GM18498 (cell line): ENCODE data around the gene TMEM45B.

Experiments used
- ATAC-seq: cut with Tn5 transposase; IDR thresholded peaks from one replicate; pipeline ENCODE4 v1.9.1; 2021; ENCODE audit warnings: mild to moderate bottlenecking, moderate library complexity; ENCODE audit not compliant: unreplicated experiment

TMEM45B gene

DNA sequence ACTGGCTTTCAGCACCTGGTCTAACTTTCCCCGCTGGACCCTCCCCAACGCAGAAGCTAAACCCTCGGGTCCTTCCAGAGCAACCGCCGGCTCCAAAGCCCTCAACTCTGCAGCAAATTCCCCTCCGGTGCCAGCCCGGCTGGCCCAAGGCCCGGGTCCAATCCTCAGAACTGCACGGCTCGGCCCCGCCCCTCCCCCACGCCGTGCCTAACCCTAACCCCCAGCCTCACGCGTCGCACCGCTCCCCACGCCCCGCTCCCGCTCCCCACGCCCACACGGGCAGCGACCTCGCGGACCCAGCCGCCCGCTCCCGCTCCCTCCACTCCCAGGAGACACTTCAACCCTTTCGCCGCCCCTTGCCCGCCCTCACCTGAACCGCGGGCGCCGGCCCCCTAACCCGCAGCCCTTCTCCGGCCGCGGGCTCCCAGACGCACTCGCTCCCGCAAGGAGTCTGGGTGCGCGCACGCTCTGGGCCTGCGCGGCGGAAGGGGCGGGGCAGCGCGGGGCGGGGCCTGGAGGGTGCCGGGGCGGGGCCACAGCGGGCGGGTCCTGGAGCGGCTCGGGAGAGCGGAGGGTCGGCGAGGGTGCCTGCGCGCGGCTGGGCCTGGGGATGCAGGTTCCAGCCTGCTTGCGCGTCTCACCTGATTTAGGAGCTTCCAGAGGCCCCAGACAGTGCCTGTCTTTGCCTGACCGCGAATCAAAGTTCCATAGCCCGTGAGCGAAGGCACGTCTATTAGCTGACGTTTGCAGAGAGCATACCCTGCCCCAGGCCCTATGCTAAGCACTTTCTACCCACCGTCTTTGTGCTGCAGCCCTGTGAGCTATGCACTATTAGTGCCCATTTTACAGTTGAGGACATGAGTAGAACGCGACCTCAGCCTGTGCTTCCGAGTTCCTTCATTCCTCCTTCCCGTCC, 79.7 kb downstream of the TMEM45B start, which contains the start of gene NFRKB:
TSS of gene NFRKB (minus strand) at position 453 of the 916 bp plus-strand sequence. CDS start 2,729 bp downstream, outside the sequence.
- peak; percentile 96 for ATAC-seq

DNA sequence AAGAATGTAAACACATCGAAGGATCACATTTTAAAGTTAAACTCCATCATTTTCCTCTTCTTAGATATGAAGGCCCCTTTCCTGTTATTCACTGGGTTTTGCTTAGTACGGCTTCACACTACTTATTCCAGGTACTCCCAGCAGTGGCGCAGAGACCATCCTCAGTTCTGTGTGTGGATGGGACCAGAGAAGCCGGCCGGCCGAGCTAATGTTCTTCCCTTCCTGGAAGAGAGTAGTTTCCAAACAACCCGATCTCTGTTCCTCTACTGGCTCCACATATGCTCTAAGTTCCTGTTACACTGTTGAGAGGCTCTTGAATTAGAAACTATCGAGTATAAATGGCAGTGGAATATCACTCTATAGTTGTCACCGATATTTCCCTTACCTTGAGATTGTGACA, 80.4 kb downstream of the TMEM45B start:
- ATAC-seq: no peak

DNA sequence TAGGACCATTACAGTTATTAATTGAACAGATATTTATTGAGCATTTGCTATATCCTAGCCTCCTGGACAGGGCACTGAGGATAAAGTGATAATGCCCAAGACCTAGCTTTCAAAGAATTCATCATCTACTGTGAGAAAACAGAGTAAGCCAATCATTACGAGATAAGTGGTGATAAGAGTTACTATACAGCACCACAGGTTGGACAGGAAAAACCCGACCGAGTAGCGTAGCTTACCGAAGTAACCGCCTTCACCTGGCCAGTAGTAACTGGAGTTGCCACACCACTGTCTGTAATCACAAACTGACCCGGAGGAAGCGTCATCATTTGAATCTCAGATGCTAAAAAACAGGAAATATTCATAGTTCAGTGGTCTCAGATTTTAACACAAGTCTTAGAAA, 89.8 kb downstream of the TMEM45B start:
- no peak for ATAC-seq
